ENCODE data around the gene XPNPEP1. TPM values are rescaled to one million over a fixed set of nuclear protein-coding genes. Genes with fewer than 3 reads are reported as not detected.

XPNPEP1 gene
- total and polyA plus RNA-seq, 8 donors, result 21.7 to 180 (median 63.8) TPM

DNA sequence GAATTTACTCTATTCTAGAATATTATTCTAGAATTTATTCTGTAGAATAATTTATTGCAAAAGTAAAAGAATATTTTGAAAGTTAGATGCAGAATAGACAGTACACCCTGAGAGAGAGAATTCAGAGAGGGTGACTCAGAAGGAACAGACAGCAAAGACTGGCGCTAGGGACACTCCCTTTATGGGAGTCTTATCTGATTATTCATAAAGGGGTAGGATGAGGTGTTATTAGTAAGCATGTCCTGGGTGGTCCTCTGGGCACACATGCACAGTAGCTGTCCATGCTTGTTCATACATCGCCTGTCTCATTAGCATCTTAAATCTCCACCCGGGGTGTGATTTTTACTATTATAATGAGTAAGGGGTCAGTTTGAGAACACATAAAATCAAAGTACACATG, 100.1 kb downstream of the XPNPEP1 start:
- 77 to 91% (median 90%) methylated on average over 3 of the region's 3 CpGs for WGBS, 5 donors
- intact Hi-C loops (cut with DNase I; ENCODE audit: low total_unique reads), result no loop called here
- Histone ChIP-seq H3K27ac (no peak overlapping the region), H3K9me3 (no peaks in the 10 kb centered on the region), H3K27me3 (no peaks in the 10 kb centered on the region), H3K4me3 (no peak overlapping the region), H3K4me1 (no peaks in the 10 kb centered on the region), H3K36me3 (no peaks in the 10 kb centered on the region)
- no peak for DNase-seq
- TF ChIP-seq POLR2AphosphoS5 (IDR thresholded peaks at IDR 0.05) (no peak), EP300 (IDR thresholded peaks at IDR 0.05) (no peak)
- TF ChIP-seq, protein P1, sequence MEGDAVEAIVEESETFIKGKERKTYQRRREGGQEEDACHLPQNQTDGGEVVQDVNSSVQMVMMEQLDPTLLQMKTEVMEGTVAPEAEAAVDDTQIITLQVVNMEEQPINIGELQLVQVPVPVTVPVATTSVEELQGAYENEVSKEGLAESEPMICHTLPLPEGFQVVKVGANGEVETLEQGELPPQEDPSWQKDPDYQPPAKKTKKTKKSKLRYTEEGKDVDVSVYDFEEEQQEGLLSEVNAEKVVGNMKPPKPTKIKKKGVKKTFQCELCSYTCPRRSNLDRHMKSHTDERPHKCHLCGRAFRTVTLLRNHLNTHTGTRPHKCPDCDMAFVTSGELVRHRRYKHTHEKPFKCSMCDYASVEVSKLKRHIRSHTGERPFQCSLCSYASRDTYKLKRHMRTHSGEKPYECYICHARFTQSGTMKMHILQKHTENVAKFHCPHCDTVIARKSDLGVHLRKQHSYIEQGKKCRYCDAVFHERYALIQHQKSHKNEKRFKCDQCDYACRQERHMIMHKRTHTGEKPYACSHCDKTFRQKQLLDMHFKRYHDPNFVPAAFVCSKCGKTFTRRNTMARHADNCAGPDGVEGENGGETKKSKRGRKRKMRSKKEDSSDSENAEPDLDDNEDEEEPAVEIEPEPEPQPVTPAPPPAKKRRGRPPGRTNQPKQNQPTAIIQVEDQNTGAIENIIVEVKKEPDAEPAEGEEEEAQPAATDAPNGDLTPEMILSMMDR (IDR thresholded peaks at IDR 0.05), result no peak

DNA sequence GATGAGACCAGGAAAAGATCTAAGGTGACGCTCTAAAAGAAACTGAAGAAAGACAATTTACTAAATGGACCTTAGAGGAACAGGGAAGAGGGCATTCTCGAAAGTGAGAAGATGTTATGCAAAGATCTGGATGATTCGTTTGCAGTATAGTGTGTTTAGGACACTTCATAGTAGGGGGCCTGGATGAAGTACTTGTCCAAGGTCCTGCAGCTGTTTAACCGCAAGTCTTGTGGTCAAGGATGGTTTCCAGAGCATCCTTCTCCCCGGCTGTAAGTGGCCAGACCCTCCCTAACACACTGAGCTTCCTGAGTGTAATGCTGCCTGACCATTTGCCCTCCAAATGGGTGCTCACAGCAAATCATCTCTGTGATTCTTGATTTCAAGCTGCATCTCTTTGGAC, 101.6 kb downstream of the XPNPEP1 start:
- H3K4me1 ChIP-seq, result no peaks in the 10 kb centered on the region
- intact Hi-C loops (cut with DNase I; ENCODE audit: low total_unique reads), result no loop called here
- WGBS, 5 donors, result 57 to 75% (median 68%) methylated on average over 5 of the region's 5 CpGs

DNA sequence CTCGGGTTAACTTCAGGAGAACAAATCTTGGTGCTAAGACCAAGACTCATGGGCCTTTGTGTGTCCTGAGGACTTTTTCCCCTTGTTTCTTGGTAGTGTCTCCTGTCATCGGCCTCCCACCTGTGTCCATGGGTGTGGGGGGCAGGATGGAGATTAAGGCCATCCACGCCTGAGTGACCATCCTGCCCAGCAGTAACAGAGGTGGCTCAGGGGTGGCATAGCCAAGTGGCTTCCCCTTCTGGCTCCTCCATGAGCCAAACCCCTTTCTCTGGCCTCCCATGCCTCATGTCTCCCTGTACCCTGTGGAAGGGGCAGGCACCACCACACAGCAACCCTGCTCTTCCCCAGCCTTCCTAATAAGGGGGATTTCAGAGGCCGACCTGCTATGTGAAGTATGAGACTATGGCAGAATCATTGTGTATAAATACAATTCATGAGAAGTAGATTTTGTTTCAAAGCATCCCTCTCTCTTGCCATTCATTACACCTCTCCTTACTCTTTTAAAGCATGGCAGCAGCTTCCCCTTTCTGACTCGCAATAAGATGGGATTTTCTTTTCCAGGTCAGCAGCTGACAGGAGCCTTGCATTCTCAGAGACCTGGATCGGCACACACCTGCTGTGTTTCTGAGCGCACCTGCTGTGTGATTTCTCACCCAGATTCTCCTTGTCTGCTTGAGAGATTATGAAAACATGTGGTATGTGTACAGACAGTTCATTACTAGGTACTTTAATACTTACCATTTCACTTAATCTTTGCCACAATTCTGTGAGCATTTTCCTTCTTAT, 102.5 kb downstream of the XPNPEP1 start:
- TF ChIP-seq, protein P1 (IDR thresholded peaks at IDR 0.05), result no peak
- TF ChIP-seq POLR2A (IDR thresholded peaks at IDR 0.05) (no peak), POLR2AphosphoS5 (IDR thresholded peaks at IDR 0.05) (no peak), EP300 (IDR thresholded peaks at IDR 0.05) (no peak)
- 59 to 82% (median 68%) methylated on average over 6 to 7 of the region's 7 CpGs for WGBS, 5 donors
- Histone ChIP-seq H3K36me3 (no peaks in the 10 kb centered on the region), H3K27ac (no peak overlapping the region), H3K4me1 (no peaks in the 10 kb centered on the region), H3K9me3 (no peaks in the 10 kb centered on the region), H3K4me3 (no peak overlapping the region), H3K27me3 (no peaks in the 10 kb centered on the region)
- intact Hi-C loops (cut with DNase I; ENCODE audit: low total_unique reads), result no loop called here
- DNase-seq, result no peak

More for the DNA sequence above, 101.6 kb downstream of the XPNPEP1 start:
- no peak overlapping the region for H3K4me3 ChIP-seq
- H3K36me3 ChIP-seq, result no peaks in the 10 kb centered on the region
- no peak overlapping the region for H3K27ac ChIP-seq
- no peaks in the 10 kb centered on the region for H3K27me3 ChIP-seq
- TF ChIP-seq POLR2A (IDR thresholded peaks at IDR 0.05), result no peak
- TF ChIP-seq, protein P1 (IDR thresholded peaks at IDR 0.05), result no peak
- no peak for TF ChIP-seq EP300 (IDR thresholded peaks at IDR 0.05)
- no peak for TF ChIP-seq POLR2AphosphoS5 (IDR thresholded peaks at IDR 0.05)
- DNase-seq, result no peak
- no peaks in the 10 kb centered on the region for H3K9me3 ChIP-seq

DNA sequence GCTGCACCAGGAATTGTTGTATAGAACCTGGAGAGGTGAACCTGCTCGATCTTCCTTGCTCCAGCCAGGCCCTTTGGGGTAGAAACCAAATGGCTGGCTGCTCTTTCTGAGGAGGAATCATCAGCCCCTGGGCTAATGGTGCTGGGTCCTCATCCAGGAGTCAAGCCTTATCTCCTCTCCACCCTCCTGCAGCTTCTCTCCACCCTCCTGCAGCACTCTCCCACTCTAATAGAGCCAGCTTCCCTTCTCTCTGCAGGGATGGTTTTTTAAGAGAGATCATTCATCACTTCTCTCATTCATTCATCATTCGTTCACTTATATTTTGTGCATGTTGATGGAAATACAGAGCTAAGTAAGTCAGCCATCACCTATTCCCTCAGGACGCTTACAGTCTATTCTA, 103.5 kb downstream of the XPNPEP1 start:
- TF ChIP-seq POLR2A (IDR thresholded peaks at IDR 0.05) (no peak), EP300 (IDR thresholded peaks at IDR 0.05) (no peak), POLR2AphosphoS5 (IDR thresholded peaks at IDR 0.05) (no peak)
- TF ChIP-seq, protein P1 (IDR thresholded peaks at IDR 0.05), result no peak
- no peaks in the 10 kb centered on the region for H3K4me1 ChIP-seq
- H3K4me3 ChIP-seq, result no peak overlapping the region
- H3K27ac ChIP-seq, result no peak overlapping the region
- 83 to 93% (median 87%) methylated on average over 3 of the region's 3 CpGs for WGBS, 5 donors
- H3K9me3 ChIP-seq, result no peaks in the 10 kb centered on the region
- no peak for DNase-seq
- no peaks in the 10 kb centered on the region for H3K27me3 ChIP-seq
- no peaks in the 10 kb centered on the region for H3K36me3 ChIP-seq
- intact Hi-C loops (cut with DNase I; ENCODE audit: low total_unique reads), result no loop called here

Small RNA genes within 50 kb of the gene (small RNA-seq; reads per million reads assigned to genes)
- gene RNU4-5P, result 0 reads per million in 4 donors

Other genes with a start within 250 kb of the XPNPEP1 start
- 100 to 1,000 TPM in 3 of 5 donors, 10 to 100 TPM in 2; 66.0 to 600 (median 222) TPM for gene ADD3, start 84.5 kb upstream of the XPNPEP1 start, total RNA-seq
- 10 to 100 TPM; 22.9 to 64.9 (median 36.4) TPM for gene ADD3, start 84.5 kb upstream of the XPNPEP1 start, polyA plus RNA-seq